ENCODE results near the gene ACTRT3. TPM values are rescaled to one million over a fixed set of nuclear protein-coding genes. Genes with fewer than 3 reads are reported as not detected.
A peak's percentile ranks its signal among the peaks of the same experiment; 100 is the strongest.

ACTRT3 gene
- total and polyA plus RNA-seq, 4 experiments from 2014 or later, result 0.09 to 0.17 TPM; not detected in 2

DNA sequence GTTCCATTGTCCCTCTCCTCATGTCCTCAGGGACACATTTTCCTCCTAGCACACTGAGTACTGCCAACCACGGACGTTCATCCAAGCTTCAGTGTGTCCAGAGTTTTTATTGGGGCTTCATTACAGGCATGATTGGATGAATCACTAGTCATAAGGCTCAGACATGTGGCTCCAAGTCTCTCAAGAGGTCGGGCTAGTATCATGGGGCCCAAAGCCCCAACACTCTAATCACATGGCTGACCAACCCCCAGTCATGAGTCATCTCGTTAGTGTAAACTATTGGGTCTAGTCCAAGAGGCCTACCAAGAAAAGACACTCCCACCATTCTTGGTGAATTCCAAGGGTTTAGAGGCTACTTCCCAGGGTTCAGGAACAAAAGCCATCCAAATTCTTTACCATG is 8.9 kb downstream of the ACTRT3 start:
- no peaks in the 10 kb centered on the region for H3K9me3 ChIP-seq (ENCODE audit: control insufficient read depth in 1 of 2, low read length in 2 of 2)
- H3K27me3 Mint-ChIP-seq, result no peaks in the 10 kb centered on the region
- DNase-seq, result no peak
- peaks cover 37% of the 10 kb centered on the region for H3K4me1 ChIP-seq (ENCODE audit: insufficient read depth, low read length)
- intact Hi-C loops (cut with micrococcal nuclease), result loop anchor here (10.0 kb wide), 2 partner anchors 354 to 1704 kb away; partner anchors contain the start of gene TNIK
- H3K4me3 ChIP-seq (ENCODE audit: low read length in 2 of 2), result no peak overlapping the region
- H3K27me3 ChIP-seq (ENCODE audit: insufficient read depth, low read length), result no peaks in the 10 kb centered on the region
- POLR2A ChIA-PET (ENCODE audit: partially characterized antibody), result interaction anchor here (4.9 kb wide), 1 partner anchor 13 kb away, joined by 120 read pairs; the partner anchor contains the start of gene MYNN
- H3K36me3 ChIP-seq (ENCODE audit: insufficient read depth, low read length), result no peaks in the 10 kb centered on the region
- no peak overlapping the region for H3K4me3 Mint-ChIP-seq
- no peak overlapping the region for H3K27ac ChIP-seq (ENCODE audit: low read depth, low read length)
- no peak overlapping the region for H3K27ac Mint-ChIP-seq
- CTCF ChIA-PET (ENCODE audit: partially characterized antibody), result interaction anchor here (1.0 to 1.4 kb wide), 2 partner anchors 13 to 1051 kb away, joined by 3 read pairs; partner anchors contain the start of gene MYNN
- peaks cover 18 to 39% (median 30%) of the 10 kb centered on the region in 4 donors for H3K4me1 Mint-ChIP-seq
- H3K36me3 Mint-ChIP-seq, result peaks cover 0 to 7% of the 10 kb centered on the region in 2 donors
- H3K9me3 Mint-ChIP-seq, result peaks cover 0 to 5% (median 0%) of the 10 kb centered on the region in 8 donors

GRCh38 chr3:169759256-169759655 is 10.1 kb downstream of the ACTRT3 start:
- Mint-ChIP-seq H3K9me3 (peaks cover 0 to 4% (median 0%) of the 10 kb centered on the region in 8 donors), H3K36me3 (peaks cover 0 to 3% of the 10 kb centered on the region in 2 donors), H3K27ac (peak overlapping the region in 6 of 7 donors; percentile 1 to 57 (median 19)), H3K4me1 (peaks cover 15 to 31% (median 24%) of the 10 kb centered on the region in 4 donors), H3K27me3 (no peaks in the 10 kb centered on the region), H3K4me3 (peak overlapping the region in 6 of 8 donors; percentile 0 to 53 (median 24))
- ChIA-PET POLR2A (ENCODE audit: partially characterized antibody) (interaction anchor here (0.6 to 1.5 kb wide), 3 partner anchors 10 to 207 kb away, joined by 3 to 7 read pairs (median 6); partner anchors contain the start of genes ACTRT3 and SEC62), CTCF (ENCODE audit: partially characterized antibody) (no interaction called here)
- Histone ChIP-seq H3K4me1 (ENCODE audit: insufficient read depth, low read length) (peaks cover 33% of the 10 kb centered on the region), H3K9me3 (ENCODE audit: control insufficient read depth in 1 of 2, low read length in 2 of 2) (no peaks in the 10 kb centered on the region), H3K36me3 (ENCODE audit: insufficient read depth, low read length) (no peaks in the 10 kb centered on the region), H3K27ac (ENCODE audit: low read depth, low read length) (no peak overlapping the region), H3K4me3 (ENCODE audit: low read length in 2 of 2) (no peak overlapping the region), H3K27me3 (ENCODE audit: insufficient read depth, low read length) (no peaks in the 10 kb centered on the region)
- peak in 3 of 5 donors; percentile 29 to 39 (median 32) for DNase-seq
- intact Hi-C loops (cut with micrococcal nuclease), result no loop called here

GRCh38 chr3:169758359-169758994 is 10.9 kb downstream of the ACTRT3 start:
- POLR2A ChIA-PET (ENCODE audit: partially characterized antibody), result interaction anchor here (1.5 kb wide), 1 partner anchor 208 kb away, joined by 7 read pairs; the partner anchor contains the start of gene SEC62
- Mint-ChIP-seq H3K4me1 (peaks cover 12 to 24% (median 18%) of the 10 kb centered on the region in 4 donors), H3K36me3 (peaks cover 0 to 1% of the 10 kb centered on the region in 2 donors), H3K9me3 (peaks cover 0 to 1% (median 0%) of the 10 kb centered on the region in 8 donors), H3K4me3 (no peak overlapping the region), H3K27me3 (peaks cover 0 to 1% of the 10 kb centered on the region in 2 donors), H3K27ac (peak overlapping the region in 2 of 7 donors; percentile 19 to 31)
- H3K27ac ChIP-seq (ENCODE audit: low read depth, low read length), result no peak overlapping the region
- H3K4me3 ChIP-seq (ENCODE audit: low read length in 2 of 2), result no peak overlapping the region
- intact Hi-C loops (cut with micrococcal nuclease), result no loop called here
- no peaks in the 10 kb centered on the region for H3K36me3 ChIP-seq (ENCODE audit: insufficient read depth, low read length)
- no peaks in the 10 kb centered on the region for H3K27me3 ChIP-seq (ENCODE audit: insufficient read depth, low read length)
- H3K9me3 ChIP-seq (ENCODE audit: control insufficient read depth in 1 of 2, low read length in 2 of 2), result no peaks in the 10 kb centered on the region
- CTCF ChIA-PET (ENCODE audit: partially characterized antibody), result no interaction called here
- H3K4me1 ChIP-seq (ENCODE audit: insufficient read depth, low read length), result peaks cover 27% of the 10 kb centered on the region
- DNase-seq, result no peak

GRCh38 chr3:169755488-169755887 is 13.9 kb downstream of the ACTRT3 start:
- Mint-ChIP-seq H3K36me3 (no peaks in the 10 kb centered on the region), H3K9me3 (no peaks in the 10 kb centered on the region), H3K27ac (no peak overlapping the region), H3K4me3 (no peak overlapping the region), H3K4me1 (peaks cover 10 to 17% (median 11%) of the 10 kb centered on the region in 4 donors), H3K27me3 (peaks cover 6% of the 10 kb centered on the region in 2 donors)
- H3K4me3 ChIP-seq (ENCODE audit: low read length in 2 of 2), result no peak overlapping the region
- CTCF ChIA-PET (ENCODE audit: partially characterized antibody), result no interaction called here
- H3K27ac ChIP-seq (ENCODE audit: low read depth, low read length), result no peak overlapping the region
- POLR2A ChIA-PET (ENCODE audit: partially characterized antibody), result no interaction called here
- H3K27me3 ChIP-seq (ENCODE audit: insufficient read depth, low read length), result no peaks in the 10 kb centered on the region
- peaks cover 20% of the 10 kb centered on the region for H3K4me1 ChIP-seq (ENCODE audit: insufficient read depth, low read length)
- DNase-seq, result no peak
- intact Hi-C loops (cut with micrococcal nuclease), result no loop called here
- H3K9me3 ChIP-seq (ENCODE audit: control insufficient read depth in 1 of 2, low read length in 2 of 2), result no peaks in the 10 kb centered on the region
- no peaks in the 10 kb centered on the region for H3K36me3 ChIP-seq (ENCODE audit: insufficient read depth, low read length)

DNA sequence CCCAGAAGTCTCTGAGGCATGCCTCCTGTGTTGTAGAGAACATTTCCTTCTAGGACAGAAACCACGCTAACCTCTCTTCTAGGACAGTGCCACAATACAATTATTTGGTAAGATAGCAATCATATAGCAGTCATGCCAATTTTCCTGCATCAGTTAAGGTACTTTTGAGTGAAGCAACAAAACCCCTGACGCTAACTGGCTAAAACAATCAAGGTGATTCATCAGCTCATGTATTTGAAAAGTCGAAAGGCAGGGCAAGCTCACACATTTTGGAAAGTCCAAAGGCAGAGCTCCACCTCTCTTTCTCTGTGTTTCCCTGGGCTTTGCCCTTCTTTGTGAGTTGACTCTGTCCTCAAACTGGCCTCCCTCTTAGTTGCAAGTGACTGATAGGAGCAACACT is 14.7 kb downstream of the ACTRT3 start:
- ChIA-PET POLR2A (ENCODE audit: partially characterized antibody) (interaction anchor here (0.9 kb wide), 1 partner anchor 10 kb away, joined by 4 read pairs; the partner anchor contains the start of gene TERC), CTCF (ENCODE audit: partially characterized antibody) (no interaction called here)
- no peak overlapping the region for H3K4me3 ChIP-seq (ENCODE audit: low read length in 2 of 2)
- no peaks in the 10 kb centered on the region for H3K9me3 ChIP-seq (ENCODE audit: control insufficient read depth in 1 of 2, low read length in 2 of 2)
- no peaks in the 10 kb centered on the region for H3K27me3 ChIP-seq (ENCODE audit: insufficient read depth, low read length)
- Mint-ChIP-seq H3K27ac (no peak overlapping the region), H3K4me3 (no peak overlapping the region), H3K9me3 (no peaks in the 10 kb centered on the region), H3K4me1 (peaks cover 9 to 14% (median 10%) of the 10 kb centered on the region in 4 donors), H3K27me3 (peaks cover 6% of the 10 kb centered on the region in 2 donors), H3K36me3 (no peaks in the 10 kb centered on the region)
- no peak for DNase-seq
- H3K27ac ChIP-seq (ENCODE audit: low read depth, low read length), result no peak overlapping the region
- peaks cover 15% of the 10 kb centered on the region for H3K4me1 ChIP-seq (ENCODE audit: insufficient read depth, low read length)
- intact Hi-C loops (cut with micrococcal nuclease), result no loop called here
- no peaks in the 10 kb centered on the region for H3K36me3 ChIP-seq (ENCODE audit: insufficient read depth, low read length)

GRCh38 chr3:169751875-169752274 is 17.5 kb downstream of the ACTRT3 start:
- no peak overlapping the region for H3K27ac Mint-ChIP-seq
- H3K36me3 Mint-ChIP-seq, result no peaks in the 10 kb centered on the region
- peaks cover 0 to 4% (median 0%) of the 10 kb centered on the region in 4 donors for H3K4me1 Mint-ChIP-seq
- Histone ChIP-seq H3K9me3 (ENCODE audit: control insufficient read depth in 1 of 2, low read length in 2 of 2) (no peaks in the 10 kb centered on the region), H3K36me3 (ENCODE audit: insufficient read depth, low read length) (no peaks in the 10 kb centered on the region), H3K27ac (ENCODE audit: low read depth, low read length) (no peak overlapping the region), H3K27me3 (ENCODE audit: insufficient read depth, low read length) (no peaks in the 10 kb centered on the region), H3K4me1 (ENCODE audit: insufficient read depth, low read length) (no peaks in the 10 kb centered on the region), H3K4me3 (ENCODE audit: low read length in 2 of 2) (no peak overlapping the region)
- intact Hi-C loops (cut with micrococcal nuclease), result no loop called here
- peaks cover 23% of the 10 kb centered on the region in 2 donors for H3K27me3 Mint-ChIP-seq
- H3K9me3 Mint-ChIP-seq, result no peaks in the 10 kb centered on the region
- no peak for DNase-seq
- CTCF ChIA-PET (ENCODE audit: partially characterized antibody), result no interaction called here
- no peak overlapping the region for H3K4me3 Mint-ChIP-seq
- POLR2A ChIA-PET (ENCODE audit: partially characterized antibody), result no interaction called here

DNA sequence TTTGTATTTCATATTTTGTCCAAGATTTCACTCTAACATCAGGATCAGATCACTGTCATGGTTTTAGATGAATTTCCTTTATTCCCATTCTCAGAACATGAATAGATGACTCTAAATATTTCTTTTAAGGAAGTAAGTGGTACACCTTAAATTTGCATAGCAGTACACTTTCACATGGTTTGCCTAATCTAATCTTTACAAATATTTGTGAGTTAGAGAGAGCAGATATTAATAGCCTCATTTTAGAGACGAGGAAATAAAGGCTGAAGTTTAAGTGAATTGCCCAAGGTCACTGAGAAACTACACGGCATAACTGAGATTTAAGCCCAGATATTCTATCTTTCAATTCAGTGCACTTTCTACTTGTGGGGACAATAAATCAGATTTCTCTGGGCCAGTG is 18.7 kb downstream of the ACTRT3 start:
- Mint-ChIP-seq H3K4me3 (no peak overlapping the region), H3K27ac (no peak overlapping the region), H3K36me3 (no peaks in the 10 kb centered on the region), H3K4me1 (peaks cover 0 to 4% (median 0%) of the 10 kb centered on the region in 4 donors), H3K27me3 (peaks cover 29 to 32% of the 10 kb centered on the region in 2 donors), H3K9me3 (no peaks in the 10 kb centered on the region)
- no peaks in the 10 kb centered on the region for H3K27me3 ChIP-seq (ENCODE audit: insufficient read depth, low read length)
- H3K4me1 ChIP-seq (ENCODE audit: insufficient read depth, low read length), result no peaks in the 10 kb centered on the region
- ChIA-PET POLR2A (ENCODE audit: partially characterized antibody) (no interaction called here), CTCF (ENCODE audit: partially characterized antibody) (no interaction called here)
- H3K36me3 ChIP-seq (ENCODE audit: insufficient read depth, low read length), result no peaks in the 10 kb centered on the region
- intact Hi-C loops (cut with micrococcal nuclease), result no loop called here
- no peak for DNase-seq
- H3K27ac ChIP-seq (ENCODE audit: low read depth, low read length), result no peak overlapping the region
- H3K4me3 ChIP-seq (ENCODE audit: low read length in 2 of 2), result no peak overlapping the region
- no peaks in the 10 kb centered on the region for H3K9me3 ChIP-seq (ENCODE audit: control insufficient read depth in 1 of 2, low read length in 2 of 2)

All from CD4-positive, alpha-beta memory T cell (primary cell).